ENCODE data around the gene DPEP2.

DNA sequence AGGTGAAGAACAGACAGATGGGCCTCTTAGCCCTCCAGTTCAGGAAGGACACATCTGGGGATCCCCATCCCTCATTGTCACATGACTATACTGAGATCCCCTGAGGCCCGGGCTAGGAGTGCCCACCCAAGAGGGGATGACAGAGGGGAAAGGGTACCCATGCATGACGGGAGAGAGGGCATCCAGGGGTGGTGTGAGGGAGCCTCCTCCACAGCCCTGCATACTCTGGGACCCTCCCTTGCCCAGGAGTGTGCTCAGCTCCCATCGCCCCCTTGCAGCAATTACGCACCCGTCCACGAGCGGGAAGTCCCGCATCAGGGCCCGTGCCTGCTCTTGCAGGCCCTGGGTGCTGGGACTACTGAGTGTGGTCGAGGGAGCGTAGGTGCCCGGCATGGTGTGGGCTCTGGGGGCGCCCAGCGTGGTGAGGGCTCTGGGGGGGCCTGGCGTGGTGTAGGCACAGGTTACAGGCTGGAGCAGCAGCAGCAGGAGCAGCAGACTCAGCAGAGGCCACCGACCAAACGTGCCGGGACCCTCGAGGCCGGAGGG is 6.5 kb downstream of the DPEP2 start:
- TF ChIP-seq YY1 (IDR thresholded peaks at IDR 0.05; ENCODE audit: low read depth) (no peak), FOXM1 (IDR thresholded peaks at IDR 0.05; ENCODE audit: borderline replicate concordance, low read depth) (no peak), MAX (IDR thresholded peaks at IDR 0.05) (no peak), RAD21 (IDR thresholded peaks at IDR 0.05; ENCODE audit: low read depth) (no peak), USF1 (IDR thresholded peaks at IDR 0.05) (no peak), CEBPB (IDR thresholded peaks at IDR 0.05) (no peak), TCF12 (IDR thresholded peaks at IDR 0.05; ENCODE audit: low read depth) (no peak), TAF1 (IDR thresholded peaks at IDR 0.05; ENCODE audit: low read depth) (no peak), REST (IDR thresholded peaks at IDR 0.05; ENCODE audit: low read depth) (no peak), EP300 (IDR thresholded peaks at IDR 0.05; ENCODE audit: borderline replicate concordance) (no peak), NFIC (IDR thresholded peaks at IDR 0.05) (no peak), CREB1 (IDR thresholded peaks at IDR 0.05; ENCODE audit: low read depth) (no peak), TEAD4 (IDR thresholded peaks at IDR 0.05) (no peak)

All from Ishikawa (cell line).